ENCODE data around the gene ZGPAT. TPM values are rescaled to one million over a fixed set of nuclear protein-coding genes. Genes with fewer than 3 reads are reported as not detected.

The ZGPAT gene
- total and polyA plus RNA-seq, 2 of the 13 experiments (the other 11 are each of a cell fraction or from before 2014, with no cell fraction given), result 23.0 to 41.9 TPM

DNA sequence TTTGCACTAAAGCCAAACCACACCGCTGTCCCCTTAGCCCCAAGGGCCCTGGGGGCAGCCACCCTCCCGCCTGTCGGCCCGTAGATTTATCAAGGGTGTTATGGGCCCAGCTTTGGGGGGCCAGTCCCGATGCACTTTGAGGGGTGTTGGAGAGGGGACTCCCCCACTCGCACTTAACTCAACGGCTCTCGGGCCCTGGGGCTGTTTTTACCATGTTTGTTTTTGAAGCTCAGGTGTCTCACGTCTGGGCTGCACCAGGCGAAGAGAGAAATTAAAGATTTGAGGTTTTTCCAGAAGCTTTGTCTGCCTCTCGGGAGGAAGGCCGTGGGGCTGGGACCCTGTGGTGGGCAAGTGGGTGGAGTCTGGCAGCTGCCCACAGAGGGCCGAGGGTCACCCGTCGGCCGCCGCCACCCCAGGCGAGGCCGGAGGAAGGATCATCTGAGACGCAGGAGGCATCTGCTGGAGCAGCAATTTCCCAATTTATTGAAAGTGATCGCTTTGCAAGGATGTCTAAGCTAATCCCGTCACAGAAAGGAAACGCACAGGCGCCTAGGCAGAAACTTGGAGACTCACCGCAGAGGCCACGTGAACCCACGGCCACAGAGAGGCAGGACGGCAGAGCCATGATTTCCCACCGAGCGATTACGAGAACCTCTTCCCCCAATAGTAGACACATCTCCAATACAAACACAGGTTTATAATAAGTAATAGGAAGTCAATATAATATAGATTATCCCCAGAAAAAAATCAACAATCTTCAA, 35.6 kb downstream of the ZGPAT start:
- no peak overlapping the region for H3K9ac ChIP-seq (ENCODE audit: insufficient read depth, low read depth, low read length)
- CTCF ChIA-PET (ENCODE audit: low intra/inter-chr PET ratio, low total read pairs), result no interaction called here
- no peak overlapping the region for H3K4me2 ChIP-seq (ENCODE audit: low read depth, low read length)
- POLR2A ChIA-PET, result interaction anchor here (1.0 to 2.7 kb wide), 6 partner anchors 9 to 213 kb away, joined by 3 to 9 read pairs (median 4); partner anchors contain the start of genes RTEL1, TPD52L2 and UCKL1
- ATAC-seq, result no peak
- H3K27me3 ChIP-seq (ENCODE audit: control insufficient read depth in 1 of 2, insufficient read depth in 2 of 2, low read length in 2 of 2), result no peaks in the 10 kb centered on the region
- H3K36me3 ChIP-seq (replicated peaks in 1 of 2; ENCODE audit: control insufficient read depth in 1 of 2, insufficient read depth in 2 of 2, low read length in 2 of 2), result peaks cover 17 to 27% of the 10 kb centered on the region in 2 experiments
- 94% methylated on average over 31 of the region's 31 CpGs for WGBS (ENCODE audit: low lambda C conversion rate)
- H3K4me3 ChIP-seq (replicated peaks in 1 of 3; ENCODE audit: insufficient read depth in 1 of 3, low read depth in 2 of 3, low read length in 3 of 3), result no peak overlapping the region
- peaks cover 16% of the 10 kb centered on the region for H3K79me2 ChIP-seq (ENCODE audit: insufficient read depth, low read length)
- no peak overlapping the region for H3K27ac ChIP-seq (ENCODE audit: extremely low read length, insufficient read depth, low read length)
- in situ Hi-C loops (cut with HindIII; ENCODE audit: extremely low pct_ligation_motif_present, low pct_unique_long_range_greater_than_20kb), result loop anchor here (5.0 kb wide), 1 partner anchor 36 kb away; the partner anchor contains the start of genes ARFRP1 and ZGPAT
- intact Hi-C loops (cut with micrococcal nuclease; ENCODE audit: unreplicated experiment), result loop anchor here (10.0 kb wide), 1 partner anchor 121 kb away; the partner anchor contains the start of genes ABHD16B and TPD52L2
- H3K4me1 ChIP-seq (ENCODE audit: insufficient read depth, low read length), result peaks cover 71% of the 10 kb centered on the region
- FAIRE-seq, result no peak
- H2AFZ ChIP-seq (ENCODE audit: low read length), result no peak overlapping the region
- DNase-seq (ENCODE audit: low spot score), result no peak
- no peaks in the 10 kb centered on the region for H4K20me1 ChIP-seq (ENCODE audit: insufficient read depth, low read length)
- BruUV-seq (replicated peaks), result TSS peak; percentile 47
- no peaks in the 10 kb centered on the region for H3K9me3 ChIP-seq (ENCODE audit: low read length)
- TF ChIP-seq ZNF672 (CRISPR knock-in tag; IDR thresholded peaks at IDR 0.05), result no peak
- TF ChIP-seq HMGA1 (CRISPR knock-in tag; conservative IDR thresholded peaks at IDR 0.05), result no peak
- TF ChIP-seq RARG (CRISPR knock-in tag; IDR thresholded peaks at IDR 0.05; ENCODE audit: low read depth), result no peak
- no peak for TF ChIP-seq ZUFSP (CRISPR knock-in tag; IDR thresholded peaks at IDR 0.05; ENCODE audit: borderline replicate concordance)
- TF ChIP-seq, protein P1, sequence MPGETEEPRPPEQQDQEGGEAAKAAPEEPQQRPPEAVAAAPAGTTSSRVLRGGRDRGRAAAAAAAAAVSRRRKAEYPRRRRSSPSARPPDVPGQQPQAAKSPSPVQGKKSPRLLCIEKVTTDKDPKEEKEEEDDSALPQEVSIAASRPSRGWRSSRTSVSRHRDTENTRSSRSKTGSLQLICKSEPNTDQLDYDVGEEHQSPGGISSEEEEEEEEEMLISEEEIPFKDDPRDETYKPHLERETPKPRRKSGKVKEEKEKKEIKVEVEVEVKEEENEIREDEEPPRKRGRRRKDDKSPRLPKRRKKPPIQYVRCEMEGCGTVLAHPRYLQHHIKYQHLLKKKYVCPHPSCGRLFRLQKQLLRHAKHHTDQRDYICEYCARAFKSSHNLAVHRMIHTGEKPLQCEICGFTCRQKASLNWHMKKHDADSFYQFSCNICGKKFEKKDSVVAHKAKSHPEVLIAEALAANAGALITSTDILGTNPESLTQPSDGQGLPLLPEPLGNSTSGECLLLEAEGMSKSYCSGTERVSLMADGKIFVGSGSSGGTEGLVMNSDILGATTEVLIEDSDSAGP (CRISPR knock-in tag; IDR thresholded peaks at IDR 0.05; ENCODE audit: borderline replicate concordance), result no peak
- TF ChIP-seq MTERF4 (CRISPR knock-in tag; IDR thresholded peaks at IDR 0.05), result no peak
- TF ChIP-seq PAF1 (CRISPR knock-in tag; IDR thresholded peaks at IDR 0.05), result no peak
- TF ChIP-seq RELA (CRISPR knock-in tag; IDR thresholded peaks at IDR 0.05), result no peak
- TF ChIP-seq RFXAP (CRISPR knock-in tag; IDR thresholded peaks at IDR 0.05; ENCODE audit: borderline replicate concordance), result no peak
- no peak for TF ChIP-seq ZNF556 (CRISPR knock-in tag; IDR thresholded peaks at IDR 0.05; ENCODE audit: borderline replicate concordance)
- no peak for TF ChIP-seq ZHX1 (CRISPR knock-in tag; IDR thresholded peaks at IDR 0.05; ENCODE audit: low read depth)
- TF ChIP-seq ZNF768 (CRISPR knock-in tag; IDR thresholded peaks at IDR 0.05), result peak; percentile 16; the same call in 1 of the 2 replicates
- no peak for TF ChIP-seq SATB2 (CRISPR knock-in tag; IDR thresholded peaks at IDR 0.05)
- no peak for TF ChIP-seq U2AF1 (optimal IDR thresholded peaks at IDR 0.05; ENCODE audit: low read depth, low read length)
- no peak for TF ChIP-seq EP300 (IDR thresholded peaks at IDR 0.05; ENCODE audit: low read depth in 2 of 2, low read length in 2 of 2)
- no peak for TF ChIP-seq EP300 (CRISPR knock-in tag; IDR thresholded peaks at IDR 0.05; ENCODE audit: borderline replicate concordance)
